Gastroesophageal sphincter (tissue), 4 donors: ENCODE data around the gene MTMR6. TPM values are rescaled to one million over a fixed set of nuclear protein-coding genes. Genes with fewer than 3 reads are reported as not detected.

Source experiments
- ATAC-seq: fragments of 150-250 bp; one replicate; pipeline ENCODE4 v1.9.1; 2016; ENCODE audit warnings: mild to moderate bottlenecking, moderate library complexity
- H3K27ac ChIP-seq, 4 donors: fragments of 200-600 bp; sonication (generic) in 3 of 4; 1 replicate in 3 of 4; 2 replicates in 1 of 4; pipeline ENCODE4 v1.5.1; 2016 to 2019
- H3K27me3 ChIP-seq: fragments of 200-600 bp; sonication (generic); one replicate; pipeline ENCODE4 v1.5.1; 2019
- H3K36me3 ChIP-seq, 2 donors: fragments of 200-600 bp; sonication (generic); one replicate each; pipeline ENCODE4 v1.5.1; 2019; ENCODE audit warnings: control low read depth in 1 of 2
- H3K4me1 ChIP-seq, 3 donors: fragments of 200-600 bp; sonication (generic); 1 replicate in 2 of 3; 2 replicates in 1 of 3; pipeline ENCODE4 v1.5.1; 2016 to 2019; ENCODE audit warnings: control low read depth in 2 of 3
- H3K4me3 ChIP-seq, 2 donors: fragments of 200-600 bp; sonication (generic); one replicate each; pipeline ENCODE4 v1.5.1; 2019; ENCODE audit warnings: mild to moderate bottlenecking in 1 of 2, moderate library complexity in 1 of 2
- H3K9me3 ChIP-seq, 3 donors: fragments of 200-600 bp; sonication (generic); one replicate each; pipeline ENCODE4 v1.5.1; 2017 to 2019; ENCODE audit warnings: control low read depth in 2 of 3
- EP300 ChIP-seq: sonication (generic); formaldehyde crosslinking; IDR thresholded peaks from one replicate; pipeline ENCODE4 v1.6.1; 2017; ENCODE audit warnings: antibody characterized with exemption, mild to moderate bottlenecking
- POLR2A ChIP-seq, 2 donors: fragments of 450-650 bp; IDR thresholded peaks; one replicate each; pipeline ENCODE4 v1.6.1; 2017; ENCODE audit warnings: antibody characterized with exemption in 2 of 2, mild to moderate bottlenecking in 2 of 2, moderate library complexity in 1 of 2
- POLR2AphosphoS5 ChIP-seq: sonication (generic); formaldehyde crosslinking; IDR thresholded peaks from one replicate; pipeline ENCODE4 v1.6.1; 2017; ENCODE audit warnings: antibody characterized with exemption
- WGBS, 2 donors: methylation state at CpG; one replicate each; pipeline ENCODE4 v1.1.5; 2018; ENCODE audit warnings: low coverage in 1 of 2; 5-methylcytosine and 5-hydroxymethylcytosine counted together
- total RNA-seq, 4 donors: library from RNA; depleted of rRNA; stranded (reverse); fragments of >200 nt; gene quantifications; one replicate each; pipeline ENCODE4 v1.1.0, GENCODE V29; 2016
- TF ChIP-seq, protein P1 (sequence below), 4 experiments: fragments of 200-600 bp in 2 of 4; fragments of 450-650 bp in 2 of 4; sonication (generic) in 1 of 4; IDR thresholded peaks; one replicate each; pipeline ENCODE4 v1.5.1; 2017 to 2019; ENCODE audit warnings: antibody characterized with exemption in 4 of 4, mild to moderate bottlenecking in 2 of 4, moderate library complexity in 2 of 4

The MTMR6 gene
- total RNA-seq, 4 donors from 2014 or later: 22.1 to 30.5 (median 25.0) TPM

DNA sequence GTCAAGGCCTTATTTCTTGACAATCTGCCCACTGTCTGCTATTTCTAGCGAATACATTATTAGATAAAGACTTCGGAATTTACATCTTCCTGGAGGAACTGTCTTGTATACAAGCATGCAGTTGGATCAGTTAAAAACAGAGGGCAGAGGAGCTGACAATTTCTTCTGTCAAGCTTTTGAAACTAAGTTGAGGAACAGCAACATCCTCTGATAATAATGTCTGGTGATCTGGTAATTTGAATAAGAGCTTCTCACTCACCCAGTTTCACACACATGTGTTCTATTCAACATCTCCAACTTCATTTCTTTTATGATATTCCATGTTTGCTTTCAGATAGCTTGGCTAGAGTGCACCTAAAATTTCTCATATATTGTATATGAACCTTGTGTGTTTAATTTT, 50.2 kb downstream of the MTMR6 start:
- no peak overlapping the region for H3K4me3 ChIP-seq

DNA sequence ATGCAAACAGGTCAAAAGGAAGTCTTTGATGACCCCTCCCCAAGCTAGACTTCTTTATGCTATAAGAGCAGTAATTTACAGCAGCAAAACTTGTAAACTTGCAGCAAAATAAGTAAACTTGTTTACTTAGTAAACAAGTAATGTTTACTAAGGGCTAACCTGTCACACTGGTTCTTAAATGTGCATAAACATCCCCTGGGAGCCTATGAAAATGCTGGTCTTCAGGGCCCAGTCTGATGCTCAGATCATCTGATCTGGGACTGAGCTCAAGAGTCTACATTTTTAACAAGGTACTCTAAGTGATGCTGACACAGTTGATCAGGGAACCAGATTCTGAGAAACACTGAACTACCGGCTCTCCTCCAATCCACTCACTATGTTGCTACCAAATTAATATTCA, 53.4 kb downstream of the MTMR6 start:
- Histone ChIP-seq H3K4me3 (no peak overlapping the region), H3K4me1 (no peaks in the 10 kb centered on the region), H3K36me3 (no peaks in the 10 kb centered on the region), H3K9me3 (no peaks in the 10 kb centered on the region), H3K27me3 (peaks cover 8% of the 10 kb centered on the region), H3K27ac (no peak overlapping the region)
- 80 to 86% methylated on average over 1 of the region's 1 CpG for WGBS, 2 donors
- TF ChIP-seq, protein P1, sequence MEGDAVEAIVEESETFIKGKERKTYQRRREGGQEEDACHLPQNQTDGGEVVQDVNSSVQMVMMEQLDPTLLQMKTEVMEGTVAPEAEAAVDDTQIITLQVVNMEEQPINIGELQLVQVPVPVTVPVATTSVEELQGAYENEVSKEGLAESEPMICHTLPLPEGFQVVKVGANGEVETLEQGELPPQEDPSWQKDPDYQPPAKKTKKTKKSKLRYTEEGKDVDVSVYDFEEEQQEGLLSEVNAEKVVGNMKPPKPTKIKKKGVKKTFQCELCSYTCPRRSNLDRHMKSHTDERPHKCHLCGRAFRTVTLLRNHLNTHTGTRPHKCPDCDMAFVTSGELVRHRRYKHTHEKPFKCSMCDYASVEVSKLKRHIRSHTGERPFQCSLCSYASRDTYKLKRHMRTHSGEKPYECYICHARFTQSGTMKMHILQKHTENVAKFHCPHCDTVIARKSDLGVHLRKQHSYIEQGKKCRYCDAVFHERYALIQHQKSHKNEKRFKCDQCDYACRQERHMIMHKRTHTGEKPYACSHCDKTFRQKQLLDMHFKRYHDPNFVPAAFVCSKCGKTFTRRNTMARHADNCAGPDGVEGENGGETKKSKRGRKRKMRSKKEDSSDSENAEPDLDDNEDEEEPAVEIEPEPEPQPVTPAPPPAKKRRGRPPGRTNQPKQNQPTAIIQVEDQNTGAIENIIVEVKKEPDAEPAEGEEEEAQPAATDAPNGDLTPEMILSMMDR (IDR thresholded peaks at IDR 0.05): no peak
- no peak for TF ChIP-seq POLR2AphosphoS5
- no peak for TF ChIP-seq POLR2A (IDR thresholded peaks at IDR 0.05)
- TF ChIP-seq EP300: no peak
- no peak for ATAC-seq

More for the DNA sequence above, 50.2 kb downstream of the MTMR6 start:
- Histone ChIP-seq H3K27ac (no peak overlapping the region), H3K27me3 (no peaks in the 10 kb centered on the region), H3K9me3 (no peaks in the 10 kb centered on the region), H3K36me3 (no peaks in the 10 kb centered on the region), H3K4me1 (no peaks in the 10 kb centered on the region)
- no peak for ATAC-seq
- TF ChIP-seq POLR2AphosphoS5: no peak
- WGBS, 2 donors: 69% methylated on average over 2 of the region's 2 CpGs; no CpG with 5 or more reads in 1 of the 2 donors

DNA sequence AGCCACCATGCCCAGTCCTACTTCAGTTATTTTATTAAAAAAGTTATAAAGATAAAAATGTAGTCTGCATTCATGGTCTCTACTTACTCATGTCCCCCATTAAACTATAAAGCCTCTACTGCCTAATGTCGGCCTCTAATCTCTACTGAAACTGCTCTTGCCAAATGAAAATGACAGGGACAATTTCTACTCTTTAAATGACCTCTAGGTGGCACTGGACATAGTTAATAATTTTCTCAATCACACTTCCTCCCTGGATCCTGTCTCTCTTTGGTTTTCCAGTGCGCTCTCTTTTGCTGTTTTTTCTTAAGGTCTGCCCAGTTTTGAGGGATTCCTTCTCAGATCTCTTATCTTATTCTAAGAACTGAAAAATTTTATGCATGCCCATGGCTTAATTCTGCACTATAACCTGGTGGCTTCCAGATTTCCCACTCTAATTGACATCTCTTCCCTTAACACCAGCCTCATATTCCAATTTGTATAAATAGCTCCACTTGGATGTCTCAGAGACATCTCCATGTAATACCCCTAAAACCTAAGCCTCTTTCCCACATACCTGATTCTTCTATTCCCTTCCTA, 54.3 kb downstream of the MTMR6 start:
- ATAC-seq: no peak
- Histone ChIP-seq H3K4me1 (no peaks in the 10 kb centered on the region), H3K36me3 (no peaks in the 10 kb centered on the region), H3K4me3 (no peak overlapping the region), H3K9me3 (no peaks in the 10 kb centered on the region), H3K27me3 (peaks cover 16% of the 10 kb centered on the region), H3K27ac (no peak overlapping the region)
- WGBS, 2 donors: 30 to 33% methylated on average over 1 to 2 of the region's 2 CpGs
- no peak for TF ChIP-seq POLR2AphosphoS5
- TF ChIP-seq, protein P1 (IDR thresholded peaks at IDR 0.05): peak; percentile 19 to 43 (median 26)

DNA sequence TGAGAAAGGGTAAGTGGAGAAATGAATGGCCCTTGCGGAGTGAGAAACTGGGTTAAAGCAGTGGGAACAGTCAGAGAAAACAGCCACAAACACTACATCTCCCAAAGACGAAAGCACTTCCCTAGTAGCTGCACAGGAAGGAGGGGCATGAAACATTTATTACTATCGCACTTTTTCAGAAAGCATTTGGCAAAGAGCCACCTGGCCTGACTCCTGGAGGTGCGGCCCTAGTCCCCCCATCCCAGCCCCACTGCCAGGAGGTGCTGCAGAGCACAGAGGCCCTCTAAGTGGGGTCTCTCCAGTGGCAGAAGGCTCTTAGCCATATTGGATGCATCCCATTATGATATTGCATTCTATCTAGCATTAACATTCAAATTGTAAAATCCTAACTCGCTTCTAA, 55.8 kb downstream of the MTMR6 start:
- peaks cover 23% of the 10 kb centered on the region for H3K27me3 ChIP-seq
- no peak for ATAC-seq
- H3K27ac ChIP-seq: no peak overlapping the region
- H3K36me3 ChIP-seq: no peaks in the 10 kb centered on the region
- H3K9me3 ChIP-seq: no peaks in the 10 kb centered on the region
- no peak overlapping the region for H3K4me3 ChIP-seq
- TF ChIP-seq, protein P1 (IDR thresholded peaks at IDR 0.05): no peak
- no peak for TF ChIP-seq POLR2A (IDR thresholded peaks at IDR 0.05)
- no peak for TF ChIP-seq POLR2AphosphoS5
- no peak for TF ChIP-seq EP300
- H3K4me1 ChIP-seq: no peaks in the 10 kb centered on the region
- WGBS, 2 donors: 25% methylated on average over 4 of the region's 5 CpGs; no CpG with 5 or more reads in 1 of the 2 donors

DNA sequence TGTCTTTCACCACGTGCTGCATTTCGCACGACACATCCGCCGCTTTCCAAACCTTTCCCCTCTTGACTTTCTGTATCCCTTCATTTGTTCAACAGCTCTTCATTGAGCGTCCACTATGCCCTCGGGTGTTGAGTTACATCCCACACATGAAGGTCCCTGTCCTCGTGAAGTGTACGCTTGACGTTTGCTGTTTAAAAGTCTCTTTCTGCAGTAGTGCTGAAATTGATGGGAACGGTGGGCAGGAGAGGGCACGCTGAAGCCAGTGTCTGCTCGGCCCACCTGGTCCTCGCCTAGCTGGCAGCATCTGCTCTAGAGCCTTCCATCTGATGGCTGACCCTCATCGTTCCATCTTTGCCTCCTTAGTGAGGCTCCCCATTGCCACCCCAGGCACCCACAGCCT, 59.6 kb downstream of the MTMR6 start:
- no peak overlapping the region for H3K27ac ChIP-seq
- TF ChIP-seq POLR2A (IDR thresholded peaks at IDR 0.05): no peak
- TF ChIP-seq, protein P1 (IDR thresholded peaks at IDR 0.05): no peak
- TF ChIP-seq POLR2AphosphoS5: no peak
- TF ChIP-seq EP300: no peak
- H3K4me3 ChIP-seq: no peak overlapping the region
- 86 to 100% methylated on average over 1 to 11 of the region's 15 CpGs for WGBS, 2 donors
- peaks cover 40% of the 10 kb centered on the region for H3K27me3 ChIP-seq
- ATAC-seq: no peak
- no peaks in the 10 kb centered on the region for H3K36me3 ChIP-seq
- no peaks in the 10 kb centered on the region for H3K9me3 ChIP-seq
- no peaks in the 10 kb centered on the region for H3K4me1 ChIP-seq
